GF-D8 (cell line): ENCODE data around the gene EHMT1.
"Not testable (repeated sequence)": the region's sequence is repeated elsewhere in the genome, so short reads cannot be mapped to it uniquely, and the experiment has no call there.

Experiments
- DNase-seq: peaks from one replicate; lab custom pipeline; 2025; lab: John Stamatoyannopoulos, UW

Gene EHMT1

DNA sequence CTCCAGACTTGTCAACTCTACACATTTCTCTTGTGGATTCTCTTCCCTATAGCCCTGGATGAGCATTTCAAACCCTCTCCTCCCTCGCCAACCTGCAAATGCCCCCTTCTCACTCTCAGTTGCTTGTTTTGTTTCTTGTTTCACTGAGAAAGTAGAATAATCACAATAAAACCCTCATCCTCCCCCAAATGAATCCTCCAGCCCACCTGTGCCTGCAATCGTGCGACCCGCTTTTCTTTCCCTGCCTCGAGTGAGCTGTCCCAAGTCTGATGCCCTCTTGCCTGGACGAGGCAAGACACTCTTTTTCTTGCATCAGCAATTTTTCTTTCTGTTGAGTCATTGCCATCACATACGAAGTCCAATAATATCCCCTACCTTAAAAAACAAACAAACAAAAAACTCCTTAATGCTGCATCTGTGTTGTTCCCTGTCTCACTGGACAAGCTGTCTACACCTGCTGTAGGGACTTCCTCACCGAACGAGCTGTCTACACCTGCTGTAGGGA, 255.1 kb downstream of the EHMT1 start:
- DNase-seq, result no peak

DNA sequence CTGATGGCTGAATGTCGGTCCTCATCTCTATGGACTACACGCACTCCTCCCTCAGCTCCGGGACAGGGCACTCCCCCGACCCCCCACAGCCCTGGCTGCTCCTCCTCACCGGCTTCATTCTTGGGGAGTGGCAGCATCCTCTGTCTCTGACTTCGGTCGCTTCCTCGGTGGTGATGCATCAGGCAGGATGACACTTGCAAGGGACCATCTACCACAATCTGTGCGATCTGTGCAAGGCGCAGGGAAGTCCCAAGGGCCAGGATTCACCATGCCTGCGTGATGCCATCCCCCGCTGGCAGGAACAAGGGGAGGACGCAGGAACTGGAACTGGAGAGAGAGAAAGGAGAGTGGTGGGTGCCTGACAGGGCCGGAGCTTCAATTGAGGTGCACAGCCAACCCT, 256.5 kb downstream of the EHMT1 start:
- DNase-seq, result no peak

DNA sequence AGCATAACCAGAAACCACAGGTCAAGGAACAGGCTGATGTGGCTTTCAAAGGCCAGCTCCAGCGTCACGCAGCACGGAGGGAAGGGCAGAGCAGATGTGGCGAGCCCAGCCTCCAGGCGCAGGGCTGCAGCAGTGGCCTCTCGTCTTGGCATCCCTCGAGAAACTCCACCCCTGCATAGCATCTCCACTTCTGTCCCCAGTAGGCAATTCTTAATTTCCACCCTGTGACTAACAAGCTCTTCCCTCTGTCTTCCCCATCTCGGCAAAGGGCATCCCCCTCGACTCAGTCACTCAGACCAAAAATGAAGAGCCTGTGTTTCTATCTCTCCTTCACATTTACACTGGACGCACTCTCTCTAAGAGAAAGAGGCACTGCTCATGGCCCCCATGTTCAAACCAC, 257.0 kb downstream of the EHMT1 start:
- DNase-seq, result no peak

DNA sequence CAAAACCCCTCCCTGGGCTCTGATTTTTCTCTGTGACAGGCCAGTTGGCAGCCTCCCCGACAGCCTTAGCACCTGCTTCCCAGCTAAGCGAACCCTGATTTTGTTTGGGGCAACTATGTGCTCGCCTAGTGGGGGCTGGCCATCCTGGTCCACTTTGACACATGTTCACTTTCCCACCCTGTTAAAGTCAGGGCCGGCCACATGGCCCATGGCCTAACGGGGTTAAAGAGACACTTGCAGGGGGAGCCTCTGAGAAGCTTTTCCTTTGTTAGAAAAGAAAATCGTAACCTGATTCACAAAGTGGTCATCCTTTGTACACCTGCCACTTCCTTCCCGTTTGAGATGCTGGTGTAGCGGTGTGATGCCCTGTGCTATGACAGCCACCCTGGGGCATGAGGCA, 257.5 kb downstream of the EHMT1 start:
- DNase-seq, result no peak

DNA sequence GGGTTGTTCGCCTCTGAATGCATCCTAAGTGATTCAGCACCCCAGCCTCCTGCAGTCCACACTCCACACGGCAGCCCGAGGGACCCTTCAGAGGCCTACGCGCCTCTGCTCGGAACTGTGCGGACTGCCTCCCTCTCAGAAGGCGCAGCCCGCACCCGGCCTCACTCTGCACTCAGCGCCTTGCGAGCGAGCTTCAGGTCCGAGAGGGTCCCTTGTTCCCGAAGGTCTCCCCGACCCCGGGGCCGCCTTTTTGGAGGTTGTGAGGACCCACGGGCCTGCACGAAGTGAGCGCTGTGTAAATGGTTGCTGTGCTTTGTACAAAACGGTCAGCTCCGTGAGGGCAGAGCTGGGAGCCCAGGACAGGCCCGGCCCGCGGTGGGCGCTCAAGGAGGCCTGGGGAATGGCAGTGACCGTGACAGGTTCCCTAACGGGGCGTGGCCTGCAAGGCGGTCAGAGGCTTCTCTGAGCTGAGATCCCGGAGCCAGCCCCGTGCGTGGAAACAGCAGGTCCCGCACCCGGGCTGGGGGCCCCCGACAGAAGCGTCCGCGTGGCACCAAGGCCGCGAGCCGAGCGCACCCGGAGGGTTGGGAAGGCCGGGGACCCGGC, 258.1 kb downstream of the EHMT1 start:
- no peak for DNase-seq

DNA sequence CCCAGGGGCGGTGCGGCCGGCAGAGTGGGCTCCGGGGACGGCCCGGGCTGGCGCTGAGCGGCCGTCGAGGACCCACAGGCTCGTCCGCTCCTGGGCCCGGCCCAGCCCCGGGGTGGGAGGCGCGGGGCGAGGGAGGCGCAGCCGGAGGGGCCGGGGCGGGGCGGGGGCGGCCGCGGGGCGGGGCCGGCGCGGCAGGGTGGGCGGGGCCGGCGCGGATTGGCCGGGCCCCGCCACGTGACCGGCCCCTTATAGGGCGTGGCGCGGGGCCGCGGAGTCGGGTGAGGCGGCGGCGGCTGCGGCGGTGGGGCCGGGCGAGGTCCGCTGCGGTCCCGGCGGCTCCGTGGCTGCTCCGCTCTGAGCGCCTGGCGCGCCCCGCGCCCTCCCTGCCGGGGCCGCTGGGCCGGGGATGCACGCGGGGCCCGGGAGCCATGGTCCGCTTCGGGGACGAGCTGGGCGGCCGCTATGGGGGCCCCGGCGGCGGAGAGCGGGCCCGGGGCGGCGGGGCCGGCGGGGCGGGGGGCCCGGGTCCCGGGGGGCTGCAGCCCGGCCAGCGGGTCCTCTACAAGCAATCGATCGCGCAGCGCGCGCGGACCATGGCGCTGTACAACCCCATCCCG, 258.8 kb downstream of the EHMT1 start, which contains the start of gene CACNA1B:
Gene CACNA1B (plus strand): TSS at position 277 of the 617 bp plus-strand sequence. CDS start 152 bp downstream, at position 429.
- DNase-seq, result not testable (repeated sequence)

DNA sequence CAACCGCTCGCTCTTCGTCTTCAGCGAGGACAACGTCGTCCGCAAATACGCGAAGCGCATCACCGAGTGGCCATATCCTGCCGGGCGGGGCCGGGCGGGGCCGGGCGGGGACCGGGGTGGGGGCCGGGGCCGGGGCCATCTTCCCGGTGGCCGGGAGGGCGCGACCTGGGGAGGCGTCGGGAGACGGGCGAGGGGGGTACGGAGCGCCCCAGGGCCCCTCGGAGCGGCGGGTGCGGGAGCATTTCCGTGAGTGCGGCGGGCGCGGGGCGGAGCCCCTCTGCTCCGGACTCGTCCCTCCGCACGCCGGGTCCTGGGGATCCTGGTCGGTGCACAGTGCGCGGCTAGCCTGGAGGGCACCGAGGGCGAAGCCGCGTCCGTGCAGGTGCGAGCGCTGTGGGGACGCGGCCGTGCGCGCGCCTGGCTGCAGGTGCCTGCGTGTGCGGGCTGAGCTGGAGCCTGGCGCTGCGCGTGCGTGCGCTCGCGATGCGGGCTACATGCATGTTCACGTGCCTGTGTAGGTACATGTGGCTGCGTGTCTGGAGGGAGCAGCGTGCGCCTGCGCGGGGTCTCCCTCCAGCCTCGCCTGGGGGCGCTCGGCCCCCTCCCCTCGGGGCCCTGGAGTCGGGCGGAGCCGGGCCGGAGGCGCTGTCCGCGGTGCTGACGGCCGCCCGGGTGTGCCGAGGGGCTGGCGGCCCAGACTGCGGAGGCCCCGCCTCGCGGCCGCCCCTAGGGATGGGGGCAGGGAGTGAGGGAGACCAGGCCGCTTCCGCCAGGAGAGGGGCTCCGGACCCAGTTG, 259.5 kb downstream of the EHMT1 start:
- no peak for DNase-seq

DNA sequence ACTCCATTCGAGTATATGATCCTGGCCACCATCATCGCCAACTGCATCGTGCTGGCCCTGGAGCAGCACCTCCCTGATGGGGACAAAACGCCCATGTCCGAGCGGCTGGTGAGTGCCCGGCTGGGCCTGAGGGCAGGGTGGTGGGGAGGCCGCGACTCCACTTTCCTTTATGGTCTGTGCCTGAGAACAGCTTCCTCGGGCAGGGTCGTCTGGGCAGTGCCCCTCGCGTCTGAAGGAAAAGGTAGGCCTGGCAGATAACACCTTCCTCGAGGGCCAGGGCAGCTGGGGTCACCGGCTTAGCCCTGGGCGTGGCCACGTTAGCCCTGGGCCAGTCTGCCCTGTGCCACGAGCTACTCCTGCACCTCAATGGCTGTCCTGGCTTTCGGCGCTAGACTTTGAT, 260.2 kb downstream of the EHMT1 start:
- DNase-seq, result no peak

DNA sequence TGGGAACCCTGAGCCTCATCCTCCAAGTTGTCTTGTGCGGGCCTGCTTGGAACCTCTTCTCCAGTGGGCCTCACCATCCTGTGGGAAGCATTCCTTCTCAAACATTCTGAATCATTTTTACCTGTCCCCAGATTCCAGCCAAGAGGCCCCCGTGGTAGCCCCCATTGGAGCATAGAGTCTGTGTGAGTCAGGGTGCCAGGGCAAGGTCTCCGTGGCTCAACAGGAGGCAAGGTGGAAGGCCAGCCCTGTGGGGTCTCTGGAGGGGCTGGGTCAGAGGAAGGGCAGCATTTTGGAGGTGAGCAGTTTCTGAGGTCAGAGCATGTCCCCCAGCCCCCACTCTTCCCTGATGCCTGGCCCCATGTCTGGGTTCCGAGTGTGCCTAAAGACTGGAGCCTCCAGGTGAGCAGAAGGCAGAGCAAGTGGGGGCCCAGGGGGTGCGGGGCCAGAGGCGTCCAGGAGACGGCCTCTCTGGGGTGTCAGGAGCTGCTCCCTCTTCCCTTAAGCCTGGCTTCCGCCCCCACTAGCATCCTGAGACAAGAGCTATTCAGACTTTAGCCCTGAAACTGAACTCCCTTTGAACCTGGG, 260.9 kb downstream of the EHMT1 start:
- DNase-seq, result no peak

DNA sequence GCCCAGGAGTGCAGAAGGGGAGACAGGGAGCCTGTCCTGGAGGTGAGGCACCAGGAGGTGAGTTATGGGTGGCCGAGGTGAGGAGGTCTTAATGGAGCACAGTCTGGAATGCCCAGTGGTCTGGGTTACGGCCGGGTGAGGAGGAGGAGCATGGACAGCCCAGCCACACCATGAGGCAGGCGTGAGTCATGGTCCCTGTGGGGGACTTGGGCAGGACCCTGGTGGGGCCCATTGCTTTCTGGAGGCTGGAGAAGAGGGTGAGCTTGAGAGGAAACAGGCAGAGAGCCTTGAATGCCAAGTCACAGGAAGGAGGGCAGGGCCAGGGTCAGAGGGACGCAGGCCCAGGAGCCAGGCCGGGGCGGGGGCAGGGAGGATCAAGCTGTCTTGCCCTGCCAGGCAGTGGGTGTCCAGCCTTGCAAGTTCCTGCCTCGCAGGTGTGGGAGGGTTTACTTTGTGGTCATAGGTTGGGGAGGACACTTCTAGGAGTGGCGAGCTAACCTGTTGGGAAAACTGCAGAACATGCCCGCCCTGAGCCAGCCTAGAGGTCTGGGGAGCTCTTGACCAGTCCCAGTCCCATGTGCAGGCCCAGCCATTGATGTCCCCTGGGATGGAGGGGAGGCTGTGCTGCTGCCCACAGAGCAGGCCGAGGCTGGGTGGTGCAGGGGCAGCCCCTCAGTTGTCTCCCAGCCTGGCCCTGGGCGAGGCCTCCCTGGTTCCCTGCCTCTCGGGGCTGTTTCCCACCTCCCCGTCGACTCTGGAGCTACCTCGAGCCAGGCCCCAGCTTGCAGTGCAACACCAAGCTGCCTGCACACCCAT, 261.6 kb downstream of the EHMT1 start:
- no peak for DNase-seq

DNA sequence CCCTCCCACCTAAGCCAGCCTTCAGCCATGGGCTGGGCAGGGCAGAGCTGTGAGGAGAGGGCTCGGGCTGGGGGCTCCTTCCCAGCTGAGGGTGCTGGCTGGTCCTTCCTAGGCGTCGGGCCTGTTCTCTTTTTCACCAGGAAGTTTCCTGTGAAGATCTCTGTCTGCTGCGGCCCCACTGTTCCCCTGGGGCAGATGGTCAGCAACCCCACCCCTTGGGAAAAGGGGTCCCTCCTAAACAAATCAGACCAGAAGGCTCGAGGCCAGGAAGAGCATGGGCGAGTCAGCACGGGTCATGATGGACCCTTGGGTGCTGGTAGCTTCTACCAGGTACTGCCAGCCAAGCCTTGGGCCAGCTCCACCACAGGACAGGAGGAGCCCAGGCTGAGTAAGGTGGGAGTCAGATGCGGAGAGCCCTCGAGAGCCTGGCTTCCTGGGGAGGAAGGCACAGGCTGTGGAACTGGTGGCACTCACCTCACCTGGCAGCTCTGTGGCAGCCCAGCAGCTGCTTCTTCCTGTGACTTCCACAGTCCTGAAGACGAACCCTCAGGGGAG, 262.2 kb downstream of the EHMT1 start:
- DNase-seq, result no peak

DNA sequence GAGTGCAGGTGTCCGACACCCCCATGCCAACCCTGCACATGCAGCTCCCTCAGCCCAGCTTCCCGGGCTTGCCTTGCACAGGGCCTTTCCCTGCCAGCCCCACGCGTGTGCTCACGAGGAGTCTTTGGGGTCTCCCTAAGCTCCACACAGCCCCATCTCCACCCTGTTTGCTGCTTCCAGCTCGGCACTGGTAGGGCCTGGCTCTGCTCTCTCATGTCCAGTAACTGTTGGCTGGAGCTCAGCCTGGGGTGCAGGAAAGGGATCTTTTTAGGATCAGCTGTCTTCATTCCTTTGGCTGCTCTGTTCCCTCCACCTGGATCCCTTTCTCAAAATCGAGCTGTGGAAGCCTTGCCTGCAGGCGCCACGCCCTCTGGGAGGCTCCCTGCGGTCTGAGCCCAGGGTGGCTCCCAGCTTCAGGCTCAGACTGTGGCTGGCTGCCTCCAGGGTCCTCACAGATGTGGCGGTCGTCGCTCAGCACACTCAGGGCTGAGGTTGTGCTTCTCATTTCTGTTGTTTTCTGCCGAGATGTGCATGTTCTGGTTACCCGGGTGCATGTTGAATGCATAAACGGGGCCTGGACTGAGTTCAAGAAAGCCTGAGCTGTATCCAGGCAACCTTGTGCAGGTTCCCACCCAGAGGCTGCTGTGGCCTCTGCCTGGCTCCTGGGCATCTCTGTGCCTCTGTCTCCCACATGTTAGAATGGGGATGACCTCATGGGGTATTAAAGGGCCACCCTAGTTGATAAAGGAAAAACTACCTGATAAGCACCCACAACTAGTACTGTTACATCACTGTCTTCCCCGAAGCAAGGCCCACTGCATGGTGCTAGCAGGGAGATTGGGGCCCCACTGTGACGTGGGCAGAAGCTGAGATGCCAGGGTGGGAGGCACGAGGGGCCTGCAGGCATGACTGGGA, 263.0 kb downstream of the EHMT1 start:
- no peak for DNase-seq

DNA sequence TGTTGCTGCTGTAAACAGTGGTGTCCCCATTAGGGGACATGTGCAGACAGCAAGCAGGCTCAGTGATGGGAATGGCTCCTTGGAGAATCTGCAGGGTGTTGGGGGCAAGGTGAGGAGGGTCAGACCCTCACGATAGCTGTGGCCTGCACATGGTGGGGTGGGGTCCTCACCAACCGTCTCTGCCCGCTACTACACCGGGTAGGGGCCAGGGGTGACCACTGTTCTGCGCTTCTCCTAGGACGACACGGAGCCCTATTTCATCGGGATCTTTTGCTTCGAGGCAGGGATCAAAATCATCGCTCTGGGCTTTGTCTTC, 263.7 kb downstream of the EHMT1 start:
- DNase-seq, result no peak

DNA sequence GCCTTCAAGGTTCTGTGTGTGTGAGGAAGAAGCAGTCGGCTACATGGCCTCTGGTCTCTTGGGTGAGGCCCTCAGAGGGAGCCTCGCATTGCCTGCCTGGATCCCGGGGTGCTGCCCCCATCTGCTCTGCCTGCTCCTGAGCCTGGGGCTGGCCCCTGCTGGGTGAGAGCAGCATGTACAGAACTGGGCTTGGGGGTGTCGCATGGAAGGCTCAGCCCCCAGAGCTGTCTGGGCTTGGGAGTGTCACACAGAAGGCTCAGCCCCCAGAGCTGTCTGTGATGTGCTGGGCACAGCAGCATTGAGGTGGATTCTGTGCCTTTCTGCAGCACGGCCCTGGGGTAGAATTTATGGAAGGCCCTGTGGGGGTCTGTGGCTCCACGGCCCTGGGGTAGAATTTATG, 265.2 kb downstream of the EHMT1 start:
- DNase-seq, result not testable (repeated sequence)

DNA sequence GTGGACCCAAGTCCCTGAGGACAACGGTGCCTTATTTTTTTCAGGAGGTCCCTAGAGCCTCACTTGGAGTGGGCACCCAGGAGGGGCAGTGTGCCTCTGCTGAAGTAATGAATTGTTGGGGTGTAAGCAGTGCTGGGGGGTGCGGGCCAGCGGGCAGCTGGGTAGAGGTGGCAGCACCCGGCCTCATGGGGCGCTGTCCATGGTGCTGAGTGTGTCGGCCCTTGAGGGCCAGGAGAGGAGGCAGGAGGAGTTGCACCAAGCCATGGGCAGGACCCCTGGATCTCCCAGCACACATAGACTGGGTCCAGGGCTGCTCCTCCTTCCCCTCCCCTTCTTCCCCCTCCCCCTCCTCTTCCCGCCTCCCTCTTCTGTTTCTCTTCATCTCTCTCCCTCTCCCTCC, 265.7 kb downstream of the EHMT1 start:
- DNase-seq, result not testable (repeated sequence)

DNA sequence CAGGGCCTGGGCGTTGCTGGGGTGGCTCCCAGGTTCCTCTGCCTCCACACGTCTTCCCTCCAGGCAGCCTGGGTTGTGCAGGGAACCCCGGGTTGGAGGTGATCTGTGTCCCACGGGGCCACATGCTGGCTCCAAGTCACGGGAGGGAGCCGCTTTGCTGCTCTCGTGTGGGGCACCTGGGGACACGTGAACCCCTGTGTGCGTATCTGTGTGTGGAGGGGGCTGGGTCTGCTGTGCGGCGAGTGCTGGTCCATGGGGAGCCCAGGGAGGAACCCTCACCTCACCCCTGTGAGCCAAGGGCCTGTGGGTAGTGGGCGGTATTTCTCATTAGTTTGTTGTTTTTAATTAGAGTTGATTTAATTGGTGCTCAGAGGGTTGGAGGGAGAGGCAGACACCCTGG, 266.3 kb downstream of the EHMT1 start:
- not testable (repeated sequence) for DNase-seq
